GM18873 (cell line): Measurements from ENCODE around the gene PLPP3.

Source experiments
- ATAC-seq: cut with Tn5 transposase; IDR thresholded peaks from one replicate; pipeline ENCODE4 v1.9.1; 2021; ENCODE audit warnings: mild to moderate bottlenecking, moderate library complexity, moderate number of reproducible peaks; ENCODE audit not compliant: unreplicated experiment, low FRiP score

Gene PLPP3

GRCh38 chr1:56577406-56578137, 1.8 kb downstream of the PLPP3 start:
- ATAC-seq = no peak

GRCh38 chr1:56576880-56577405, 2.4 kb downstream of the PLPP3 start:
- ATAC-seq = no peak

- no peak for ATAC-seq
Measured at GRCh38 chr1:56575865-56576264, 3.5 kb downstream of the PLPP3 start.

GRCh38 chr1:56574794-56575193, 4.6 kb downstream of the PLPP3 start:
- no peak for ATAC-seq

- ATAC-seq = no peak
Measured at GRCh38 chr1:56573311-56573710, 6.1 kb downstream of the PLPP3 start.

- no peak for ATAC-seq
Measured at GRCh38 chr1:56572334-56573050, 6.9 kb downstream of the PLPP3 start.

- no peak for ATAC-seq
Measured at GRCh38 chr1:56571448-56571847, 7.9 kb downstream of the PLPP3 start.

GRCh38 chr1:56570924-56571372, 8.4 kb downstream of the PLPP3 start:
- no peak for ATAC-seq

- ATAC-seq = no peak
Measured at GRCh38 chr1:56569661-56570060, 9.7 kb downstream of the PLPP3 start.

- no peak for ATAC-seq
Measured at GRCh38 chr1:56566994-56567393, 12.4 kb downstream of the PLPP3 start.

GRCh38 chr1:56566061-56566744, 13.2 kb downstream of the PLPP3 start:
- no peak for ATAC-seq

GRCh38 chr1:56564615-56565014, 14.7 kb downstream of the PLPP3 start:
- ATAC-seq = no peak

GRCh38 chr1:56563568-56563967, 15.8 kb downstream of the PLPP3 start:
- no peak for ATAC-seq

- no peak for ATAC-seq
Measured at GRCh38 chr1:56562891-56563452, 16.4 kb downstream of the PLPP3 start.

- ATAC-seq = no peak
Measured at GRCh38 chr1:56561227-56562019, 17.9 kb downstream of the PLPP3 start.

- ATAC-seq = no peak
Measured at GRCh38 chr1:56557746-56558145, 21.6 kb downstream of the PLPP3 start.

- ATAC-seq = no peak
Measured at GRCh38 chr1:56555448-56555847, 23.9 kb downstream of the PLPP3 start.

- no peak for ATAC-seq
Measured at GRCh38 chr1:56553046-56553445, 26.3 kb downstream of the PLPP3 start.

GRCh38 chr1:56552349-56552748, 27.0 kb downstream of the PLPP3 start:
- no peak for ATAC-seq

GRCh38 chr1:56551691-56552090, 27.7 kb downstream of the PLPP3 start:
- no peak for ATAC-seq
